GM06990 (cell line): ENCODE measurements around the gene ZNF3.

Experiments used
- DNase-seq: peaks from one replicate; pipeline ENCODE4 v3.0.0-alpha.2; 2011; ENCODE audit not compliant: insufficient read length; ENCODE audit errors: extremely low read depth
- H3K27me3 ChIP-seq: replicated peaks from 2 replicates; pipeline ENCODE4 v1.6.0; 2011; ENCODE audit warnings: low read length; ENCODE audit not compliant: control insufficient read depth, insufficient read depth
- H3K36me3 ChIP-seq: 2 replicates; pipeline ENCODE4 v1.5.1; 2011; ENCODE audit warnings: low read length; ENCODE audit not compliant: control insufficient read depth, insufficient read depth
- H3K4me3 ChIP-seq: replicated peaks from 2 replicates; pipeline ENCODE4 v1.5.1; 2011; ENCODE audit warnings: low read depth, mild to moderate bottlenecking, control low read depth, low read length
- TF ChIP-seq, protein P1 (sequence below): IDR thresholded peaks from 2 replicates; pipeline ENCODE4 v1.5.1; 2011; ENCODE audit warnings: low read length, control low read depth, mild to moderate bottlenecking, inconsistent platforms; ENCODE audit not compliant: insufficient read depth, poor library complexity, severe bottlenecking

ZNF3 gene

DNA sequence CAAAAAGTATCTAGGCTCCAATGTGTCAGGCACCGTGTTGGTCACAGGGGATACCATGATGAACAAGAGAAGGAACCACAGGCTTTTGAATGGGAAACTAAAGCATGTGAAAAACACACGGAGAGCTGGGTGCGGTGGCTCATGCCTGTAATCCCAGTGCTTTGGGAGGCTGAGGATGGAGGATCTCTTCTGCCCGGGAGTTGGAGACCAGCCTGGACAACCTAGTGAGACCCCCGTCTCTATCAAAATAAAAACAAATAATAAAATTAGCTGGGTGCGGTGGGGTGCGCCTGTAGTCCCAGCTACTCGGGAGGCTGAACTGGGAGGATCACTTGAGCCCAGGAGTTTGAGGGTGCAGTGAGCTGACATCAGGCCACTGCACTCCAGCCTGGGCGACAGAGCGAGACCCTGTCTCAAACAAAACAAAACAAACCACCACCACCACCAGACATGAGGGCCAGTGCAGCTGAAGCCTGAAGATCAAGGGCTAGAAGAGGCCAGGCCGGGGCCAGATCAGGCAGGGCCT lies 6.6 kb upstream of the ZNF3 start:
- H3K4me3 ChIP-seq = peak overlapping the region; percentile 87
- TF ChIP-seq, protein P1, sequence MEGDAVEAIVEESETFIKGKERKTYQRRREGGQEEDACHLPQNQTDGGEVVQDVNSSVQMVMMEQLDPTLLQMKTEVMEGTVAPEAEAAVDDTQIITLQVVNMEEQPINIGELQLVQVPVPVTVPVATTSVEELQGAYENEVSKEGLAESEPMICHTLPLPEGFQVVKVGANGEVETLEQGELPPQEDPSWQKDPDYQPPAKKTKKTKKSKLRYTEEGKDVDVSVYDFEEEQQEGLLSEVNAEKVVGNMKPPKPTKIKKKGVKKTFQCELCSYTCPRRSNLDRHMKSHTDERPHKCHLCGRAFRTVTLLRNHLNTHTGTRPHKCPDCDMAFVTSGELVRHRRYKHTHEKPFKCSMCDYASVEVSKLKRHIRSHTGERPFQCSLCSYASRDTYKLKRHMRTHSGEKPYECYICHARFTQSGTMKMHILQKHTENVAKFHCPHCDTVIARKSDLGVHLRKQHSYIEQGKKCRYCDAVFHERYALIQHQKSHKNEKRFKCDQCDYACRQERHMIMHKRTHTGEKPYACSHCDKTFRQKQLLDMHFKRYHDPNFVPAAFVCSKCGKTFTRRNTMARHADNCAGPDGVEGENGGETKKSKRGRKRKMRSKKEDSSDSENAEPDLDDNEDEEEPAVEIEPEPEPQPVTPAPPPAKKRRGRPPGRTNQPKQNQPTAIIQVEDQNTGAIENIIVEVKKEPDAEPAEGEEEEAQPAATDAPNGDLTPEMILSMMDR = no peak

GRCh38 chr7:100087055-100087750 lies 5.7 kb upstream of the ZNF3 start:
- TF ChIP-seq, protein P1 = no peak
- DNase-seq = no peak
- H3K4me3 ChIP-seq = no peak overlapping the region
- peaks cover 17% of the 10 kb centered on the region for H3K36me3 ChIP-seq
- no peaks in the 10 kb centered on the region for H3K27me3 ChIP-seq

More for the DNA sequence above, 6.6 kb upstream of the ZNF3 start:
- Histone ChIP-seq H3K36me3 (peaks cover 24% of the 10 kb centered on the region), H3K27me3 (no peaks in the 10 kb centered on the region)
- DNase-seq = no peak

DNA sequence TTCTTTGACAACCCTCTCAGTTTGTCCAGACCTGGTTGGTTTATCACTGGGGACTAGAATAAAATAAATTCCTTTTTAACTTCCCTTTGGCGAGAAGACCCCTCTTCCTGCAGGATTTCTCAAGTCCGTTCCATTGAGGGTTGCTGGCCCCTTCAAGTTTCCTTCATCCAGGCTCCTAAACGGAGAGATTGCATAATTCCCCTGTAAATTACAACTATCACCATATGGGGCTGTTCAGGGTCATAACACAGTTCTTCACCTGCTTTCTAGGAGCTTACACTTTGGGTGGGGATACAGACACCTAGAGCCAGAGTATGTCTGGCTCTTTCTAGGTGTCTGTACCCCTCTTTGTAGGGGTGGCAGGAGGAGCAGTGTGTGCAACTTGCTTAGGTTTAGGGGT lies 4.0 kb upstream of the ZNF3 start:
- DNase-seq = no peak
- H3K4me3 ChIP-seq = no peak overlapping the region
- TF ChIP-seq, protein P1 = no peak
- H3K27me3 ChIP-seq = no peaks in the 10 kb centered on the region
- H3K36me3 ChIP-seq = peaks cover 2% of the 10 kb centered on the region; the same call in 1 of the 2 replicates

DNA sequence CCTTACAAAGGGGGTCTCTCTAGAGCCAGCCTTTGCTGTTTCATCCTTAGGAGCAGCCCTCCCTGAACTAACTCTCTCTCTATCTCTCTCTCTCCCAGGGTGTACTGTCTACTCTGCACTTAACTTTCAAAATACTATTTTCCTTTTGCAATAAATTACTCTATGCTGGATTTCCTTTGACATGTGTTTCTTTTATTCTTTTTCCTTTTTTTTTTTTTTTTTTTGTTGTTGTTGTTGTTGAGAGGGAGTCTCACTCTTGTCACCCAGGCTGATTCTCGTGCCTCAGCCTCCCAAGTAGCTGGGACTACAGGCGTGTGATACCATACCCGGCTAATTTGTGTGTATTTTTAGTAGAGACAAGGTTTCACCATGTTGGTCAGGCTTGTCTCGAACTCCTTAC lies 1.5 kb upstream of the ZNF3 start:
- TF ChIP-seq, protein P1 = no peak
- H3K36me3 ChIP-seq = peaks cover 4% of the 10 kb centered on the region
- H3K27me3 ChIP-seq = no peaks in the 10 kb centered on the region
- no peak for DNase-seq
- no peak overlapping the region for H3K4me3 ChIP-seq

DNA sequence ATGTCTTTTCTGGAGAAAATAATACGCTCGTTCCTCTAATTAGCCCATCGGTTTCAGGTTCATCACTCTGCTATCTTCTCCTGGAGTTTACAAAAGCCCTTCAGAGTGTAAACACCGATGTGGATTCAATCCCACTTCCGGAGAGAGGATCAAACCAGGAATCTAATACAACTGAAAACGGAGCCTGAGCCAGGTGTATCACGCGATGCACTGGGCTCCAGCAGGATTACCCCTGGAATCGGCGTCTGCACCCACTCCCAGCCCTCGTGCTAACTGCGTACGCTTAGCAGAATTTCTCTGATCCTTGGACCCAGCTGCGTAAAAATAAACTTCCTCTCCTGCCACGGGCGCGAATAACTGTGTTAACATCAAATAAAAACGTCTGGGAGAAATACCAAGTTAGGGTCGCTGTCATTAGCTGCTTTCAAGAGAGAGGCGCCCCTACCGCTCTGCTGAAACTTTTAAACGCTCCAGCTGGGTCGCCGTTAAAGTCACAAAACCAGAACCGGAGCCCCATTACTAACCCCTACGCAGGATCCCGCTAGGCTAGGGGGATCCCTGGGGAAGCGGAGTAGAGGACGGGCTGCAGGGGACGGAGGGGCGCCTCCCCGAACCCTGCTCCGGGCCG lies 502 bp downstream of the ZNF3 start:
- Histone ChIP-seq H3K4me3 (peak overlapping the region; percentile 93), H3K27me3 (no peaks in the 10 kb centered on the region), H3K36me3 (peaks cover 8% of the 10 kb centered on the region)
- TF ChIP-seq, protein P1 = no peak
- DNase-seq = no peak
